Inflammatory macrophage (primary cell): ENCODE measurements around the gene EXOG.

ENCODE experiments used
- DNase-seq, 2 donors: peaks; one replicate each; pipeline ENCODE4 v3.0.0-alpha.2; 2020 to 2022

The EXOG gene

GRCh38 chr3:38515367-38515766, 19.2 kb downstream of the EXOG start:
- no peak for DNase-seq

GRCh38 chr3:38516669-38517068, 20.5 kb downstream of the EXOG start:
- no peak for DNase-seq

- DNase-seq = no peak
Observed at GRCh38 chr3:38519000-38519399, 22.9 kb downstream of the EXOG start.

GRCh38 chr3:38519651-38520050, 23.5 kb downstream of the EXOG start:
- no peak for DNase-seq

GRCh38 chr3:38521391-38521987, 25.3 kb downstream of the EXOG start:
- peak; percentile 62 to 67 for DNase-seq

- no peak for DNase-seq
Observed at GRCh38 chr3:38522002-38522401, 25.9 kb downstream of the EXOG start.

- DNase-seq = no peak
Observed at GRCh38 chr3:38524141-38524739, 28.1 kb downstream of the EXOG start.

GRCh38 chr3:38526792-38527191, 30.7 kb downstream of the EXOG start:
- DNase-seq = no peak

GRCh38 chr3:38528457-38528856, 32.3 kb downstream of the EXOG start:
- DNase-seq = peak in 1 of 2 donors; percentile 5

GRCh38 chr3:38532529-38532928, 36.4 kb downstream of the EXOG start:
- DNase-seq = no peak

GRCh38 chr3:38533285-38533976, 37.3 kb downstream of the EXOG start:
- no peak for DNase-seq

GRCh38 chr3:38534180-38534579, 38.0 kb downstream of the EXOG start:
- no peak for DNase-seq

GRCh38 chr3:38534604-38535003, 38.5 kb downstream of the EXOG start:
- no peak for DNase-seq

GRCh38 chr3:38536671-38537070, 40.5 kb downstream of the EXOG start:
- DNase-seq = no peak

GRCh38 chr3:38538773-38539353, 42.7 kb downstream of the EXOG start:
- no peak for DNase-seq

GRCh38 chr3:38541806-38542205, 45.7 kb downstream of the EXOG start:
- DNase-seq = no peak

- no peak for DNase-seq
Observed at GRCh38 chr3:38542401-38543298, 46.5 kb downstream of the EXOG start.

GRCh38 chr3:38543586-38543985, 47.4 kb downstream of the EXOG start:
- DNase-seq = no peak

- DNase-seq = no peak
Observed at GRCh38 chr3:38544926-38545325, 48.8 kb downstream of the EXOG start.

GRCh38 chr3:38545550-38545949, 49.4 kb downstream of the EXOG start:
- DNase-seq = no peak

- no peak for DNase-seq
Observed at GRCh38 chr3:38545983-38546382, 49.8 kb downstream of the EXOG start.

GRCh38 chr3:38548154-38548931, 52.2 kb downstream of the EXOG start:
- DNase-seq = no peak
